HG03432 (cell line): ENCODE measurements around the gene RALGPS1.

ENCODE experiments used
- ATAC-seq: cut with Tn5 transposase; IDR thresholded peaks from one replicate; pipeline ENCODE4 v1.9.1; 2021; ENCODE audit warnings: mild to moderate bottlenecking, moderate library complexity; ENCODE audit not compliant: unreplicated experiment

Gene RALGPS1

GRCh38 chr9:126914458-126915280 is at the start of gene RALGPS1:
Gene RALGPS1 (plus strand): TSS chr9:126914782. CDS start chr9:126962290, 47,508 bp downstream.
- peak; percentile 97 for ATAC-seq

GRCh38 chr9:126869368-126869767 is 45.2 kb upstream of the RALGPS1 start:
- ATAC-seq, result no peak

GRCh38 chr9:126872516-126872915 is 42.1 kb upstream of the RALGPS1 start:
- no peak for ATAC-seq

GRCh38 chr9:126874546-126875314 is 39.9 kb upstream of the RALGPS1 start:
- ATAC-seq, result no peak

- ATAC-seq, result no peak
Observed at GRCh38 chr9:126875756-126876510, 38.6 kb upstream of the RALGPS1 start.

- ATAC-seq, result no peak
Observed at GRCh38 chr9:126876531-126876930, 38.1 kb upstream of the RALGPS1 start.

GRCh38 chr9:126877418-126877817 is 37.2 kb upstream of the RALGPS1 start:
- ATAC-seq, result no peak

GRCh38 chr9:126879288-126879687 is 35.3 kb upstream of the RALGPS1 start:
- ATAC-seq, result no peak

- ATAC-seq, result no peak
Observed at GRCh38 chr9:126880226-126880946, 34.2 kb upstream of the RALGPS1 start.

- ATAC-seq, result no peak
Observed at GRCh38 chr9:126880947-126881332, 33.6 kb upstream of the RALGPS1 start.

GRCh38 chr9:126882746-126883145 is 31.8 kb upstream of the RALGPS1 start:
- ATAC-seq, result no peak

GRCh38 chr9:126883636-126884035 is 30.9 kb upstream of the RALGPS1 start:
- no peak for ATAC-seq

- no peak for ATAC-seq
Observed at GRCh38 chr9:126885131-126885641, 29.4 kb upstream of the RALGPS1 start.

- no peak for ATAC-seq
Observed at GRCh38 chr9:126886034-126886822, 28.4 kb upstream of the RALGPS1 start.

- ATAC-seq, result no peak
Observed at GRCh38 chr9:126886897-126887296, 27.7 kb upstream of the RALGPS1 start.

- no peak for ATAC-seq
Observed at GRCh38 chr9:126891676-126892075, 22.9 kb upstream of the RALGPS1 start.

GRCh38 chr9:126893079-126893478 is 21.5 kb upstream of the RALGPS1 start:
- ATAC-seq, result no peak

- no peak for ATAC-seq
Observed at GRCh38 chr9:126894052-126894603, 20.5 kb upstream of the RALGPS1 start.

GRCh38 chr9:126902210-126902609 is 12.4 kb upstream of the RALGPS1 start:
- ATAC-seq, result no peak
